ENCODE data around the gene SNIP1.
"Not testable (repeated sequence)": the region's sequence is repeated elsewhere in the genome, so short reads cannot be mapped to it uniquely, and the experiment has no call there.

The SNIP1 gene

GRCh38 chr1:37595440-37596181, 41.5 kb upstream of the SNIP1 start, which contains the start of gene GNL2:
GNL2 (minus strand) TSS chr1:37595937; CDS start chr1:37595822, 115 bp downstream.
- TF ChIP-seq CTCF (conservative IDR thresholded peaks at IDR 0.05; ENCODE audit: control insufficient read depth, insufficient read depth, low read depth, low read length), result no peak
- peak; percentile 95 for DNase-seq (ENCODE audit: low read depth)
- H3K4me3 ChIP-seq (ENCODE audit: control insufficient read depth, low read depth, low read length), result peak within 1 kb of the TSS; percentile 99

GRCh38 chr1:37593726-37594125, 39.6 kb upstream of the SNIP1 start:
- no peak for DNase-seq (ENCODE audit: low read depth)
- TF ChIP-seq CTCF (conservative IDR thresholded peaks at IDR 0.05; ENCODE audit: control insufficient read depth, insufficient read depth, low read depth, low read length), result no peak
- peak overlapping the region; percentile 99 for H3K4me3 ChIP-seq (ENCODE audit: control insufficient read depth, low read depth, low read length)

GRCh38 chr1:37588939-37589338, 34.8 kb upstream of the SNIP1 start:
- no peak overlapping the region for H3K4me3 ChIP-seq (ENCODE audit: control insufficient read depth, low read depth, low read length)
- no peak for TF ChIP-seq CTCF (conservative IDR thresholded peaks at IDR 0.05; ENCODE audit: control insufficient read depth, insufficient read depth, low read depth, low read length)
- DNase-seq (ENCODE audit: low read depth), result no peak

- H3K4me3 ChIP-seq (ENCODE audit: control insufficient read depth, low read depth, low read length); DNase-seq (ENCODE audit: low read depth): not testable (repeated sequence)
Observed at GRCh38 chr1:37584544-37584943, 30.5 kb upstream of the SNIP1 start.

- peak; percentile 72 for DNase-seq (ENCODE audit: low read depth)
- no peak overlapping the region for H3K4me3 ChIP-seq (ENCODE audit: control insufficient read depth, low read depth, low read length)
- TF ChIP-seq CTCF (conservative IDR thresholded peaks at IDR 0.05; ENCODE audit: control insufficient read depth, insufficient read depth, low read depth, low read length), result no peak
Observed at GRCh38 chr1:37575692-37576091, 21.6 kb upstream of the SNIP1 start.

- DNase-seq (ENCODE audit: low read depth), result peak; percentile 94
Observed at GRCh38 chr1:37574834-37575480, 20.9 kb upstream of the SNIP1 start.

More at GRCh38 chr1:37574834-37575480, 20.9 kb upstream of the SNIP1 start:
- no peak overlapping the region for H3K4me3 ChIP-seq (ENCODE audit: control insufficient read depth, low read depth, low read length)
- TF ChIP-seq CTCF (conservative IDR thresholded peaks at IDR 0.05; ENCODE audit: control insufficient read depth, insufficient read depth, low read depth, low read length), result no peak
